Measurements from ENCODE around the gene HOXC6.

HOXC6 gene

GRCh38 chr12:54005531-54005852 is 22.7 kb upstream of the HOXC6 start:
- Histone ChIP-seq H3K27ac (ENCODE audit: low read length) (no peak overlapping the region), H3K4me3 (ENCODE audit: low read depth in 1 of 2, low read length in 2 of 2) (no peak overlapping the region), H3K4me1 (ENCODE audit: control insufficient read depth in 1 of 2, insufficient read depth in 2 of 2, low read length in 2 of 2) (peaks cover 0 to 19% of the 10 kb centered on the region in 2 donors), H3K9me3 (ENCODE audit: control insufficient read depth in 1 of 2, low read length in 2 of 2) (no peaks in the 10 kb centered on the region), H3K27me3 (ENCODE audit: low read depth, low read length) (peaks cover 93% of the 10 kb centered on the region), H3K36me3 (ENCODE audit: control insufficient read depth in 1 of 2, insufficient read depth in 2 of 2, low read length in 2 of 2) (no peaks in the 10 kb centered on the region)

GRCh38 chr12:54005853-54006558 is 22.2 kb upstream of the HOXC6 start:
- Histone ChIP-seq H3K27me3 (ENCODE audit: low read depth, low read length) (peaks cover 93% of the 10 kb centered on the region), H3K9me3 (ENCODE audit: control insufficient read depth in 1 of 2, low read length in 2 of 2) (no peaks in the 10 kb centered on the region), H3K36me3 (ENCODE audit: control insufficient read depth in 1 of 2, insufficient read depth in 2 of 2, low read length in 2 of 2) (no peaks in the 10 kb centered on the region), H3K27ac (ENCODE audit: low read length) (no peak overlapping the region), H3K4me3 (ENCODE audit: low read depth in 1 of 2, low read length in 2 of 2) (peak overlapping the region in 1 of 2 donors; percentile 47), H3K4me1 (ENCODE audit: control insufficient read depth in 1 of 2, insufficient read depth in 2 of 2, low read length in 2 of 2) (peaks cover 0 to 17% of the 10 kb centered on the region in 2 donors)

- H3K36me3 ChIP-seq (ENCODE audit: control insufficient read depth in 1 of 2, insufficient read depth in 2 of 2, low read length in 2 of 2) = no peaks in the 10 kb centered on the region
- no peak overlapping the region for H3K27ac ChIP-seq (ENCODE audit: low read length)
- peak overlapping the region in 1 of 2 donors; percentile 47 for H3K4me3 ChIP-seq (ENCODE audit: low read depth in 1 of 2, low read length in 2 of 2)
- peaks cover 0 to 17% of the 10 kb centered on the region in 2 donors for H3K4me1 ChIP-seq (ENCODE audit: control insufficient read depth in 1 of 2, insufficient read depth in 2 of 2, low read length in 2 of 2)
- H3K9me3 ChIP-seq (ENCODE audit: control insufficient read depth in 1 of 2, low read length in 2 of 2) = no peaks in the 10 kb centered on the region
- H3K27me3 ChIP-seq (ENCODE audit: low read depth, low read length) = peaks cover 92% of the 10 kb centered on the region
Observed at GRCh38 chr12:54006559-54007220, 21.6 kb upstream of the HOXC6 start.

GRCh38 chr12:54007538-54008259 is 20.5 kb upstream of the HOXC6 start:
- Histone ChIP-seq H3K4me1 (ENCODE audit: control insufficient read depth in 1 of 2, insufficient read depth in 2 of 2, low read length in 2 of 2) (peaks cover 0 to 17% of the 10 kb centered on the region in 2 donors), H3K27me3 (ENCODE audit: low read depth, low read length) (peaks cover 87% of the 10 kb centered on the region), H3K27ac (ENCODE audit: low read length) (no peak overlapping the region), H3K9me3 (ENCODE audit: control insufficient read depth in 1 of 2, low read length in 2 of 2) (no peaks in the 10 kb centered on the region), H3K36me3 (ENCODE audit: control insufficient read depth in 1 of 2, insufficient read depth in 2 of 2, low read length in 2 of 2) (no peaks in the 10 kb centered on the region), H3K4me3 (ENCODE audit: low read depth in 1 of 2, low read length in 2 of 2) (no peak overlapping the region)

- no peak overlapping the region for H3K4me3 ChIP-seq (ENCODE audit: low read depth in 1 of 2, low read length in 2 of 2)
Observed at GRCh38 chr12:54008260-54008552, 20.0 kb upstream of the HOXC6 start.

GRCh38 chr12:54009171-54010052 is 18.8 kb upstream of the HOXC6 start:
- Histone ChIP-seq H3K27me3 (ENCODE audit: low read depth, low read length) (peaks cover 89% of the 10 kb centered on the region), H3K4me3 (ENCODE audit: low read depth in 1 of 2, low read length in 2 of 2) (peak overlapping the region in 1 of 2 donors; percentile 47), H3K9me3 (ENCODE audit: control insufficient read depth in 1 of 2, low read length in 2 of 2) (no peaks in the 10 kb centered on the region), H3K27ac (ENCODE audit: low read length) (no peak overlapping the region), H3K36me3 (ENCODE audit: control insufficient read depth in 1 of 2, insufficient read depth in 2 of 2, low read length in 2 of 2) (no peaks in the 10 kb centered on the region), H3K4me1 (ENCODE audit: control insufficient read depth in 1 of 2, insufficient read depth in 2 of 2, low read length in 2 of 2) (peaks cover 0 to 20% of the 10 kb centered on the region in 2 donors)

More at GRCh38 chr12:54008260-54008552, 20.0 kb upstream of the HOXC6 start:
- Histone ChIP-seq H3K27me3 (ENCODE audit: low read depth, low read length) (peaks cover 87% of the 10 kb centered on the region), H3K9me3 (ENCODE audit: control insufficient read depth in 1 of 2, low read length in 2 of 2) (no peaks in the 10 kb centered on the region), H3K27ac (ENCODE audit: low read length) (no peak overlapping the region), H3K36me3 (ENCODE audit: control insufficient read depth in 1 of 2, insufficient read depth in 2 of 2, low read length in 2 of 2) (no peaks in the 10 kb centered on the region), H3K4me1 (ENCODE audit: control insufficient read depth in 1 of 2, insufficient read depth in 2 of 2, low read length in 2 of 2) (peaks cover 0 to 17% of the 10 kb centered on the region in 2 donors)

- Histone ChIP-seq H3K36me3 (ENCODE audit: control insufficient read depth in 1 of 2, insufficient read depth in 2 of 2, low read length in 2 of 2) (no peaks in the 10 kb centered on the region), H3K27me3 (ENCODE audit: low read depth, low read length) (peaks cover 89% of the 10 kb centered on the region), H3K27ac (ENCODE audit: low read length) (no peak overlapping the region), H3K4me3 (ENCODE audit: low read depth in 1 of 2, low read length in 2 of 2) (no peak overlapping the region), H3K9me3 (ENCODE audit: control insufficient read depth in 1 of 2, low read length in 2 of 2) (no peaks in the 10 kb centered on the region), H3K4me1 (ENCODE audit: control insufficient read depth in 1 of 2, insufficient read depth in 2 of 2, low read length in 2 of 2) (peaks cover 0 to 23% of the 10 kb centered on the region in 2 donors)
Observed at GRCh38 chr12:54010053-54010971, 17.9 kb upstream of the HOXC6 start.

- Histone ChIP-seq H3K4me3 (ENCODE audit: low read depth in 1 of 2, low read length in 2 of 2) (no peak overlapping the region), H3K27ac (ENCODE audit: low read length) (no peak overlapping the region), H3K27me3 (ENCODE audit: low read depth, low read length) (peaks cover 89% of the 10 kb centered on the region)
Observed at GRCh38 chr12:54010972-54011664, 17.1 kb upstream of the HOXC6 start.

GRCh38 chr12:54011665-54012532 is 16.3 kb upstream of the HOXC6 start:
- Histone ChIP-seq H3K27me3 (ENCODE audit: low read depth, low read length) (peaks cover 84% of the 10 kb centered on the region), H3K4me3 (ENCODE audit: low read depth in 1 of 2, low read length in 2 of 2) (no peak overlapping the region), H3K36me3 (ENCODE audit: control insufficient read depth in 1 of 2, insufficient read depth in 2 of 2, low read length in 2 of 2) (no peaks in the 10 kb centered on the region), H3K9me3 (ENCODE audit: control insufficient read depth in 1 of 2, low read length in 2 of 2) (no peaks in the 10 kb centered on the region), H3K4me1 (ENCODE audit: control insufficient read depth in 1 of 2, insufficient read depth in 2 of 2, low read length in 2 of 2) (peaks cover 0 to 16% of the 10 kb centered on the region in 2 donors), H3K27ac (ENCODE audit: low read length) (no peak overlapping the region)

More at GRCh38 chr12:54010972-54011664, 17.1 kb upstream of the HOXC6 start:
- H3K4me1 ChIP-seq (ENCODE audit: control insufficient read depth in 1 of 2, insufficient read depth in 2 of 2, low read length in 2 of 2) = peaks cover 0 to 19% of the 10 kb centered on the region in 2 donors
- no peaks in the 10 kb centered on the region for H3K36me3 ChIP-seq (ENCODE audit: control insufficient read depth in 1 of 2, insufficient read depth in 2 of 2, low read length in 2 of 2)
- no peaks in the 10 kb centered on the region for H3K9me3 ChIP-seq (ENCODE audit: control insufficient read depth in 1 of 2, low read length in 2 of 2)
